Activated CD8-positive, alpha-beta memory T cell treated with anti-CD3 and anti-CD28 coated beads, Interleukin-2, amount 50 U/mL, for 4 hours (primary cell): ENCODE results near the gene CYB5A.

Experiments
- DNase-seq: peaks from one replicate; pipeline ENCODE4 v3.0.0-alpha.2; 2020

The CYB5A gene

GRCh38 chr18:74242438-74243096 lies 49.2 kb downstream of the CYB5A start:
- DNase-seq = no peak

GRCh38 chr18:74241970-74242369 lies 49.8 kb downstream of the CYB5A start:
- DNase-seq = no peak

- DNase-seq = no peak
These were observed 50.3 kb downstream of the CYB5A start for GRCh38 chr18:74241426-74241825.

GRCh38 chr18:74239567-74239966 lies 52.2 kb downstream of the CYB5A start:
- no peak for DNase-seq

- DNase-seq = no peak
These were observed 57.2 kb downstream of the CYB5A start for GRCh38 chr18:74234326-74235171.

GRCh38 chr18:74233933-74234325 lies 57.8 kb downstream of the CYB5A start:
- DNase-seq = no peak

GRCh38 chr18:74230922-74231714 lies 60.6 kb downstream of the CYB5A start:
- no peak for DNase-seq

- no peak for DNase-seq
These were observed 61.9 kb downstream of the CYB5A start for GRCh38 chr18:74229891-74230290.

- no peak for DNase-seq
These were observed 62.8 kb downstream of the CYB5A start for GRCh38 chr18:74229005-74229404.

GRCh38 chr18:74228312-74228711 lies 63.5 kb downstream of the CYB5A start:
- no peak for DNase-seq

- DNase-seq = no peak
These were observed 65.1 kb downstream of the CYB5A start for GRCh38 chr18:74226666-74227065.

- no peak for DNase-seq
These were observed 65.6 kb downstream of the CYB5A start for GRCh38 chr18:74226156-74226555.

- DNase-seq = no peak
These were observed 66.4 kb downstream of the CYB5A start for GRCh38 chr18:74225193-74225840.

GRCh38 chr18:74222710-74223494 lies 68.9 kb downstream of the CYB5A start:
- no peak for DNase-seq

GRCh38 chr18:74221081-74221480 lies 70.7 kb downstream of the CYB5A start:
- DNase-seq = no peak

GRCh38 chr18:74219056-74219455 lies 72.7 kb downstream of the CYB5A start:
- DNase-seq = no peak

GRCh38 chr18:74217476-74218143 lies 74.2 kb downstream of the CYB5A start:
- no peak for DNase-seq

- no peak for DNase-seq
These were observed 75.1 kb downstream of the CYB5A start for GRCh38 chr18:74216661-74217110.

- DNase-seq = no peak
These were observed 75.9 kb downstream of the CYB5A start for GRCh38 chr18:74215863-74216262.

GRCh38 chr18:74213429-74213828 lies 78.3 kb downstream of the CYB5A start:
- no peak for DNase-seq

GRCh38 chr18:74204526-74205152 lies 87.1 kb downstream of the CYB5A start:
- no peak for DNase-seq
